MCF 10A (cell line): ENCODE measurements around the gene LRPAP1. TPM values are rescaled to one million over a fixed set of nuclear protein-coding genes. Genes with fewer than 3 reads are reported as not detected.

ENCODE experiments used
- BruUV-seq: library from RNA; stranded (reverse); fragments of 400-500 nt; replicated peaks from 2 replicates; lab custom pipeline; 2021; lab: Mats Ljungman, UMichigan
- CTCF ChIA-PET: fragments of 300-600 bp; sonication (Branson Sonifier 250); formaldehyde crosslinking; extraction: SDS; loops from one replicate; lab custom pipeline; 2021; ENCODE audit warnings: antibody characterized with exemption, inconsistent platforms; lab: Yijun Ruan, JAX
- POLR2A ChIA-PET: fragments of 300-600, 350-650 bp; sonication (Branson Sonifier 250); formaldehyde crosslinking; extraction: SDS; loops from one replicate; lab custom pipeline; 2020; ENCODE audit warnings: antibody characterized with exemption, inconsistent platforms; lab: Yijun Ruan, JAX
- DNase-seq: peaks from one replicate; pipeline ENCODE4 v3.0.0-alpha.2; 2018; ENCODE audit not compliant: unreplicated experiment
- H3K27ac Mint-ChIP-seq: one replicate; pipeline ENCODE4 v1.8.0; 2022; ENCODE audit warnings: mild to moderate bottlenecking, low read depth, mixed read lengths; ENCODE audit not compliant: unreplicated experiment
- H3K27me3 Mint-ChIP-seq: one replicate; pipeline ENCODE4 v1.8.0; 2022; ENCODE audit warnings: mixed read lengths; ENCODE audit not compliant: insufficient read depth, unreplicated experiment
- H3K36me3 Mint-ChIP-seq: one replicate; pipeline ENCODE4 v1.8.0; 2022; ENCODE audit warnings: mild to moderate bottlenecking, moderate library complexity, mixed read lengths; ENCODE audit not compliant: insufficient read depth, unreplicated experiment
- H3K4me1 Mint-ChIP-seq: one replicate; pipeline ENCODE4 v1.8.0; 2022; ENCODE audit warnings: mixed read lengths; ENCODE audit not compliant: insufficient read depth, unreplicated experiment
- H3K4me3 Mint-ChIP-seq: one replicate; pipeline ENCODE4 v1.8.0; 2022; ENCODE audit warnings: mild to moderate bottlenecking, moderate library complexity, mixed read lengths; ENCODE audit not compliant: unreplicated experiment
- H3K9me3 Mint-ChIP-seq: one replicate; pipeline ENCODE4 v1.8.0; 2022; ENCODE audit warnings: mixed read lengths; ENCODE audit not compliant: unreplicated experiment
- CTCF ChIP-seq: fragments of 200-600 bp; IDR thresholded peaks from one replicate; pipeline ENCODE4 v1.8.0; 2022; ENCODE audit warnings: antibody characterized with exemption, mild to moderate bottlenecking; ENCODE audit not compliant: unreplicated experiment
- intact Hi-C: fragments of 100-400 bp; cut with micrococcal nuclease; formaldehyde crosslinking; loops from 2 replicates; pipeline ENCODE4 v1.14.1; 2022
- total RNA-seq: library from RNA; stranded (reverse); gene quantifications from 2 replicates; pipeline ENCODE4 v1.2.3, GENCODE V29; 2022

Gene LRPAP1
- total RNA-seq, 1 experiment from 2014 or later: 93.6 TPM

GRCh38 chr4:3475041-3475712, 57.0 kb downstream of the LRPAP1 start:
- peaks cover 4% of the 10 kb centered on the region for H3K4me1 Mint-ChIP-seq
- H3K36me3 Mint-ChIP-seq: no peaks in the 10 kb centered on the region
- TF ChIP-seq CTCF: no peak
- ChIA-PET CTCF (interaction anchor here (0.7 kb wide), 1 partner anchor 154 kb away, joined by 3 read pairs; no protein-coding TSS in a partner anchor), POLR2A (no interaction called here)
- BruUV-seq: no TSS peak
- intact Hi-C loops: no loop called here
- no peaks in the 10 kb centered on the region for H3K9me3 Mint-ChIP-seq
- no peak overlapping the region for H3K27ac Mint-ChIP-seq
- no peak overlapping the region for H3K4me3 Mint-ChIP-seq
- no peaks in the 10 kb centered on the region for H3K27me3 Mint-ChIP-seq
- no peak for DNase-seq

- Mint-ChIP-seq H3K36me3 (no peaks in the 10 kb centered on the region), H3K9me3 (no peaks in the 10 kb centered on the region), H3K4me3 (no peak overlapping the region), H3K27me3 (no peaks in the 10 kb centered on the region), H3K27ac (no peak overlapping the region), H3K4me1 (peaks cover 6% of the 10 kb centered on the region)
- POLR2A ChIA-PET: no interaction called here
- CTCF ChIA-PET: interaction anchor here (0.7 kb wide), 1 partner anchor 153 kb away, joined by 3 read pairs; no protein-coding TSS in a partner anchor
- no peak for DNase-seq
- no TSS peak for BruUV-seq
- TF ChIP-seq CTCF: no peak
- intact Hi-C loops: no loop called here
These were observed 58.0 kb downstream of the LRPAP1 start for GRCh38 chr4:3473996-3474765.

- H3K27me3 Mint-ChIP-seq: no peaks in the 10 kb centered on the region
- POLR2A ChIA-PET: no interaction called here
- no peaks in the 10 kb centered on the region for H3K9me3 Mint-ChIP-seq
- H3K4me1 Mint-ChIP-seq: peaks cover 6% of the 10 kb centered on the region
- CTCF ChIA-PET: interaction anchor here (3.7 kb wide), 1 partner anchor 7 kb away, joined by 26 read pairs; no protein-coding TSS in a partner anchor
- BruUV-seq: no TSS peak
- no peak overlapping the region for H3K27ac Mint-ChIP-seq
- TF ChIP-seq CTCF: no peak
- H3K4me3 Mint-ChIP-seq: no peak overlapping the region
- no peak for DNase-seq
- intact Hi-C loops: no loop called here
- no peaks in the 10 kb centered on the region for H3K36me3 Mint-ChIP-seq
These were observed 58.9 kb downstream of the LRPAP1 start for GRCh38 chr4:3473181-3473950.
